ENCODE measurements around the gene TAS2R7.
"Not testable (repeated sequence)": the region's sequence is repeated elsewhere in the genome, so short reads cannot be mapped to it uniquely, and the experiment has no call there.

The TAS2R7 gene, protein sequence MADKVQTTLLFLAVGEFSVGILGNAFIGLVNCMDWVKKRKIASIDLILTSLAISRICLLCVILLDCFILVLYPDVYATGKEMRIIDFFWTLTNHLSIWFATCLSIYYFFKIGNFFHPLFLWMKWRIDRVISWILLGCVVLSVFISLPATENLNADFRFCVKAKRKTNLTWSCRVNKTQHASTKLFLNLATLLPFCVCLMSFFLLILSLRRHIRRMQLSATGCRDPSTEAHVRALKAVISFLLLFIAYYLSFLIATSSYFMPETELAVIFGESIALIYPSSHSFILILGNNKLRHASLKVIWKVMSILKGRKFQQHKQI

DNA sequence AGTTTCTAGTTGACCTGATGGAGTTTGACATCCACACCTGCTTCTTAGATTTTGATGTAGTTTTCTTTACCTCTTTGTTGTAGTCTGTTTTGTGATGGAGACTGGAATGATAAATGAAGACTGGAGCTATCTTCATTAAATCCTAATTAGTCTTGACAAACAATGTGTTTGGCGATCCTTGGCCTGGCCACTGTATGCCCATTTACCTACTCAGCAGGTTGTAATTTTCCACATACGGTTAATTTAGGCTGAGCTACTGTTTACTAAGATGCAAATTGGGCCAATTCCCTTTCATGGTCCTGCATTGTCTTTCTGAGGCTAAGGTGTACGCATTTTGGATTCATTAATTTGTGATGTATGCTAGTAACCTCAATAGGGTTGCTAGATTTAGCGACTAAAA, at the start of gene TAS2R7:
TSS of gene TAS2R7 (minus strand) at position 41 of the 400 bp plus-strand sequence. CDS start 57 bp downstream, outside the sequence.
- no peak for DNase-seq (ENCODE audit: low read depth)

DNA sequence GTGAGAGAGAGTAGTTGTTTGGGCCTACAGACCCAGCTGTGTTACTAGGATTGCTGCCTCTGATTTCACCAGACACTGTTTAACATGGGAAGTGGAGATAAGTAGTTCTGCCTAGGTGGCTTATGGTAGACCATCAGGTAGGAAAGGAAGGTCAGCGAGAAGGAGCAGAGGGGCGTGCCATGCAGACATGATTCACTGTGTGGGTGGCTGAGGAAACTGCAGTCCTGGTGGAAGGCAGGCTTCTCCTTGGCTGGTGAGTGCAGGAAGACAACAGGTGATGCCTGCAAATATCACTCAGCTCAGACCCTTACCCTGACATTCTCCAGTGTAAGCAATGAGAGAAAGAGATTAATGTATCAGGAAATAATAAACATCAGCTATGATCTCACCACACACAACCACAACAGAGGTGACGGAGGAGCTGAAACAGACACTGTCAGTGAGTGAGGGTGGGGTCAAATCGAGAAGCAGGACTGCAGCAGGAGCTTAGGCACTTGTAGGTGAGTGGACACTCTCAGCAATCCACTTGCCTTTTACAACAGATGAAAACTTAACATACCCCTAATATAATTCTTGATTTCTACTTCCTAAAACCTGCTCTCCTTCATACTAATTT, 48.9 kb upstream of the TAS2R7 start:
- no peak for DNase-seq (ENCODE audit: low read depth)

DNA sequence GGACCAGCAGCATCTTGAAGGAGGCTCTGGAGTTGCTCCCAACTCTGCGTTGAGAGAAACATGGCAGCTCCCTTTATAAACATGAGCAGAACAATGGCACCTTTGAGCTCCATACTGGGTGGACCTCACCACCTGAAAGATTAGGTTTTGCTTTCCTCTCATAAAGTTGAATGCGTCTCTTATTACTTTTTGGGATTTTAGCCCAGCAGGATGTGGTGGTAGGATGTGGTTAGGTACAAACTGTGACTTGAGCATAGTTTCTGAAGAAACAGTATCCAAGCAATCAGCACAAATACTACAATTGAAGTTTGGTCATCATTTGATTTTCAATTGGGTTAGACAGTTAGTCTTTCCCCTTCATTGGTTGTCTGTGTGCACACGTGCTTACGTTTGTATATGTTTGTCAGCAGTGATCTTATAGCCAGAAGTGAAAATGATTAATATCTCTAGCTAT, 47.0 kb upstream of the TAS2R7 start, which contains the start of gene PRR4:
TSS of gene PRR4 (minus strand) at position 51 of the 454 bp plus-strand sequence. CDS start at position 13, 38 bp downstream.
- DNase-seq (ENCODE audit: low read depth): no peak

DNA sequence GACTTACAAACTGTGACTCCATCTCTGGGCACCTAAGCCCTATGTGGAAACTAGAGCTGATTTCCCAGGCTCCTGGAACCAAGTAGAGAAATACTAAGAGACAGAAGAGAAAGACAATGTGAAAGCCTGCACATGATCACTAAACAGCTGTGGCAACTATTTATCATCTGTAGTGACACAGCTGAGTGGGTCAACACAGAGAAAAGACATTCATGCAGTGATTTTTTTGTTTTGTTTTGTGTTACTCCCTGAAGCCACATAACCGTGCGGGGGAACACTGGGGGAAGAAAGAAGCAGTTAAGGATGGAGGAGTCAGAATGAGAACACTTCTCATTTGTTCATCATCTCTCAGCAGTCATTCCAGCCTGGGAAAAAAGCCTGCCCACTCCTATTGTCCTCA, 45.3 kb upstream of the TAS2R7 start:
- DNase-seq (ENCODE audit: low read depth): no peak

DNA sequence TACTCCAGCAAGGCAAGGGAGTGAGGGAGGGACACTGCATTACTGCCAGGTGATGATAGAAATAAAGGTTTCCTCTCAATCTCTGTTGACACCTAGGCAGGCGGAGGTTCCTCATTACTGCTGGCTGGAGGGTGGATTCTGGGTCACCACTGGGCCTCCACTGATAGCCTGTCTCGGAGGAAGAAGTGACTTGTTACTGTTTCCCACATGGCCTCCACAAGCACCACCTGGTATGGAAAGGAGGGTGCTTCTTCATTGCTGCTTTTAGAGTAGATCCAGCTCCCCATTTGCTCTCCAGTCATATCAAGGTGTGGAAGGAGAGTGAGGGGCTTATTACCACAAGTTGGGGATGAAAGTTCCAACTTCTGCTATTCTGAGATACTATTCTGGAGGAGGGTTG, 40.4 kb upstream of the TAS2R7 start:
- DNase-seq (ENCODE audit: low read depth): no peak

DNA sequence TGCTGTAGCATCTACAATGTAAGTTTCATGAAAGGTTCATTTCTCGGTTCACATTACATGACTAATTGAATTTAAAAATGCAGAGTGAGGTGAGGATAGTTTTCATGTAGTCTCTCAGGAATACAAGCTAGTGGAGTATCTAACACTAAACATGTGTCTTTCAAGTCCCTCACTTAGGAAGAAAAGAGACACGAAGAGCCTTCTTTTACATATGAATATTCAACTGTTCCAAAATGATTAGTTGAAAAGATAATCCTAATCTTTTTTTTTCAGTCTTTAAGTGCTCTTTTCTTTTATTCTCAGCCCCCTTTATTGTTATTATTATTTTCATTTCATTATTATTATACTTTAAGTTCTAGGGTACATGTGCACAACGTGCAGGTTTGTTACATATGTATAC, 36.0 kb upstream of the TAS2R7 start:
- no peak for DNase-seq (ENCODE audit: low read depth)

DNA sequence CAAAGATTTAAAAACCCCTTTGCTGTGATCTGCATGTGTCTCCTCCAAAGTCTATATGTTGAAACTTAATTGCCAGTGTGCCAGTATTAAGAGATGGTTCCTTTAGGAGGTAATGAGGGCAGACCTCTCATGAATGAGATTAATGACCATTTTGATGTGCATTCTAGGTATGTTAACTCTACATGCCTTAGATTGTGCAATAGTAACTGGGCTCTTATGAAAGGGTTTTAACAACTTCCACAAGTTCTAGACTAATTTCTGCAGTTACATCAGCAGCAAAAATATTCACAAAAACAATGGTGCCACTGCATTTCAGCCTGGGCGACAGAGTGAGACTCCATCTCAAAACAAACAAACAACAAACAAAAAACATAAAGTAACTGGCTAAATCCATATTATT, 27.6 kb upstream of the TAS2R7 start:
- no peak for DNase-seq (ENCODE audit: low read depth)

DNA sequence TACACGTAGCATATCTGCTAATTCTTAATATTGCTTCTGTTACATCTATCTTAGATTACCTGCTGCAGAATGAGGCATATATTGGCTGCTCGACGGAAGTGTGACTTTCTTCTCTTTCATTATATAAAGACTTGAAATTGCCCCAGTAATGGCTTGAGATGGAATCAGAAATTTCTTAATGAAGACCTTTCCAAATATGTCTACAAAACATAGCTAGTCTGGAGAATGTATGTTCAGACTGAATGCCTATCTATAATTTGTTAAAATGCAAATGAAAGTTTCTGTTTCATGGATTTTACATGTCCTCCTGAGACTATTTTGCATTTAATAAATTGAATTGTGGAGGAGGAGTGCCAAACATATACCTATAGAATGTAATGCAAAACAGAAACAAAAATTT, 23.8 kb upstream of the TAS2R7 start, which contains the start of gene TAS2R10:
TSS of gene TAS2R10 (minus strand) at position 101 of the 400 bp plus-strand sequence. CDS start at position 12, 89 bp downstream.
- no peak for DNase-seq (ENCODE audit: low read depth)

DNA sequence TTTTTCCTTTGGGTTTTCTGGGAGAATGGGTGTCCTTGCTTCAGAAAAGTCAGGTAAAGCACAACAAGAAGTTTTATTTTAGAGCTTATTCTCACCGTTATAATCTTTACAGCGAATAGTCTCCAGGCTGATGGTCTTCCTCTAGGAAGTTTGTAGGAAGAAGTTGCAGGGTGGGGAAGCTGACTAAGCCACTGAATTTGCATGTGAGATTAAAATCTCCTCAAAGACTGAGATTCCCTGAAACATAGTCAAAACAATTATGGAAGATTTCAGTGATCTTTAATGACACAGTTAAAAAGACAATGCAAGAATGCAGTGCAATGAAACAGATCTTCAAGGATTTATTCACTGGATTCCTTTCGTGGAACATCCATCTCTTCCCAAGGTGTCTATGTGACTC, 22.5 kb upstream of the TAS2R7 start:
- DNase-seq (ENCODE audit: low read depth): no peak

DNA sequence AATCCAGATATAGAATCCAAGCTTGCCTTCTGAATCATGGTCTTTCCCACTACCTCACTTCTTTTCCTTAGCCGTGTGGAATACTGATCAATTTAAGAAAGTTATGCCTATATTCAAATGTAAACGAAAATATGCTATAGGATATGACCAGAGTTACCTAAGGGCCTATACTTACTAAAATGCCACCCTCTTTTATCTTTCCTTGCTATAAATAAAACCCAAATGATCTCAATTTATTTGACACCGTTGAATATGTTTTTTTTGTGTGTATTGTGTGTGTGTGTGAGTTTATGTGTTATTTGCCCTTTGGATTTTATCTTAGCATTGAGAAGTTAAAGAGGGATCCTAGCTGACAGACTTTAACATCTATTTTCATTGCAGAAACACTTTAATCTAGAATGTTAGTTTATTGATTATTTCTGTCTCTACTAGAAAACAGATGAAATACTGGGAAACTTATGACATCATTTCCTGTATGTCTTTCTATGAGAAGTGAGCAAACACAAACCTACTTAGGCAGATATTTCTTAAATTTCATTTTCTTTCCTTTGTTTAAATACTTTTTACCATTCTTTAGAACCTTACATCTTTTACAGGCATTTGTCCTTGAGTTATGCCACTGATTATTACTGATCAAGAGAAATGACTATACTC, 9.6 kb upstream of the TAS2R7 start:
- DNase-seq (ENCODE audit: low read depth): no peak

DNA sequence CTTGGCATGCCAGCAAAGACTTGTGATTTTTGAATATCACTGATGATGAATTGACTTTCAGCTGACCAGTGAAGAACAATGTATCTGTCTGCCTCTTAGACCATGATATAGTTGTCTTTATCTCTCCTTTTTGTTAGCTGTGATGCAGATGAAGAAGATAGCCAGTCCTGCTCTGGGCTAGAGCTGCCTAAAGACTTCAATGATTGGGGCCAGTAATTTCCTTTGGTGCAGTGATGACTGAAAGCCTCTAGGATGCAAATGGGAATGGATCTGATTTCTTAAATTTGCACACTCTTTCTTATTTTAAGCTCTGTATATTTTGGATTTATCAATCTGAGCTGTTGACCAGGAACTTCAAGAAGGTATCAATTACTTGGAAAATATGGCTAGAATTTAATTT, 7.6 kb upstream of the TAS2R7 start, which contains the start of gene TAS2R9:
TSS of gene TAS2R9 (minus strand) at position 101 of the 400 bp plus-strand sequence. CDS start at position 8, 93 bp downstream.
- DNase-seq (ENCODE audit: low read depth): no peak

DNA sequence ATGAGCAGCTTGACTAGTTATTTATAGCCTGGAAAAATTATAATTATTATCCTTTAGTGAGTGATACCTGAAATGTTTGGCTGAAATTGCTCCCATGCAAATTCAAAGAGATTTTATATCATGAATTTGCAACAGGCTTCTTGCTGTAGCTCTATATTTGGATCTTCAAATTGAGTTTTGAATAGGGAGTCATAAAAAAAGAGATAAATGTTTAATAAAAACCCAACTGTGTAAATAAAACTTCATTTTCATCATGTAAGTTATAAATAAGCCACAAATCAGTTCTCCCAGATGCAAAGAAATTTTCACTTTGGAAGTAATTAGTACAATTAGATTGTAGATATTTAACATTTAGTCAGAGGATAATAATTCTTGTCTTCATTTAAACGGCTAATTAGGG, 4.8 kb upstream of the TAS2R7 start, which contains the start of gene TAS2R8:
TSS of gene TAS2R8 (minus strand) at position 101 of the 400 bp plus-strand sequence. CDS start 306 bp downstream, outside the sequence.
- DNase-seq (ENCODE audit: low read depth): no peak

DNA sequence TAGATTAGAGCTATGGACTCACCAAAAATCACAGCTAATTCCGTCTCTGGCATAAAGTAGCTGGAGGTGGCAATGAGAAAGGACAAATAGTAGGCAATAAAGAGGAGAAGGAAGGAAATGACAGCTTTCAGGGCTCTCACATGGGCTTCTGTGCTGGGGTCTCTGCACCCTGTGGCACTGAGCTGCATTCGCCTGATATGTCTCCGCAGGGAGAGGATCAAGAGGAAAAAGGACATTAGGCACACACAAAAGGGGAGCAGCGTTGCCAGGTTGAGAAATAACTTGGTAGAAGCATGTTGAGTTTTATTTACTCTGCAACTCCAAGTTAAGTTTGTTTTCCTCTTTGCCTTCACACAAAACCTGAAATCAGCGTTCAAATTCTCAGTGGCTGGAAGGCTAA, 686 bp downstream of the TAS2R7 start:
- DNase-seq (ENCODE audit: low read depth): no peak

DNA sequence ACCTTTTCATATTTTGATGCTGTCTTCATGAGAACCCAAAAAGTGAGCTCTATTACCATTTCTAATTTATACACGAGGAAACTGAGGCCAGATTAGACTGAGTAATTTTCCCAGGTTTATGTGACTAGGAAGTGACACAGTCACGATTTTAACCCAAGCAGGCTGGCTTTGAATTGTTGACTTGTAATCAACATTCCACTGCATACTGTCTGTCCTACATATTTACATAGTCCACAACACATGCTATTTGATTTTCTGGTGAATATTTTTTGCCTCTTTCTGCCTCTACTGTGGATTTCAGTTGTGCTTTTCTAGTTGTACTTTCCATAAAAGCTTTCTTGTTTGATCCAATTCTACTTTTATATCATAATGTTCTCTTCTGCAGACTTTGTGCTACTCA, 8.2 kb downstream of the TAS2R7 start:
- DNase-seq (ENCODE audit: low read depth): no peak

DNA sequence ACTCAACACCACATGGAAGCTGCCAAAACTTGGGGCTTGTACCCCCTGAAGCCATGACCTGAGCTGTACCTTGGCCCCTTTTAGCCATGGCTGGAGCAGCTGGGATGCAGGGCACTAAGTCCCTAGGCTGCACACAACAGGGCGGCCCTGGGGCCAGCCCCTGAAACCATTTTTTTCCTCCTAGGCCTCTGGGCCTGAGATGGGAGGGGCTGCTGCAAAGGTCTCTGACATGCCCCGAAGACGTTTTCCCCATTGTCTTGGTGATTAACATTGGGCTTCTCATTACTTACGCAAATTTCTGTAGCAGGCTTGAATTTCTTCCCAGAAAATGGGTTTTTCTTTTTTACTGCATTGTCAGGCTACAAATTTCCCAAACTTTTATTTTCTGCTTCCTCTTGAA, 10.7 kb downstream of the TAS2R7 start:
- not testable (repeated sequence) for DNase-seq (ENCODE audit: low read depth)

DNA sequence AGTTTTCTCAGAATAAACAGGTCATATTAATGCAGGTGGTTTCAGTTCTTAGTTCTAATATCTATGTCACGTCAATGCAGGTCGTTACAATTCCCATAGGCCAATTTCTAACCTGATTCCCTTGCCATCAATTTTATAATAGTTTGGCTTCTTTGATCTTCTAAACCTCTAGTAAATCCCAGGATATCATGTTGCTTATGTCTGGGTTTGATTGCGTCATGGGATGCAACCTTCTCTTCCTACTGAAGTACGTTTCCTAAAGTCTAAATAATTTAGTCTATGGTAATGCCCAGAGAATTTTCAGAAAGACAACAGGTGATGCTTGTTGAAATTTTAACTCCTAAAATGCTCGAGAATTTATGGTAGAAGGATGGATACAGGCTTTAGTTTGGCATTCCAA, 19.2 kb downstream of the TAS2R7 start:
- DNase-seq (ENCODE audit: low read depth): no peak

DNA sequence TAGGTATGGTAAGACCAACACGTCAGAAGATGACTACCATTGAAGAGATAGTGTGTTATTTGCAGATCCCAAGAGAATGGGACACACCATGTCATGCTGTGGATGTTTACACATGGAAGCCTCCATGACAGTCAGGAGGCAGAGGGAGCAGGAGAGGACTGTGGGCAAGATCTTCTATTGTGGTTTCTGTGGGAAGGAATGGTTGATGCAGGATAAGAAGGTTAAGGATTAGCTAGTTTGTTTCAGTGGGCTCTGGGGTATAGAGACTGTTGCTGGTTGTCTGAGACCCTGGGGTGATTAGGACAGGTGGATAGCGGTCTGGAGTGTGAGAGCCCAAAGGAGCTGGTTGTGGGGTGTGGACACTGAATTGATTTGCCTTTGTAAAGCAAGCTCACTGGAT, 23.3 kb downstream of the TAS2R7 start:
- no peak for DNase-seq (ENCODE audit: low read depth)

DNA sequence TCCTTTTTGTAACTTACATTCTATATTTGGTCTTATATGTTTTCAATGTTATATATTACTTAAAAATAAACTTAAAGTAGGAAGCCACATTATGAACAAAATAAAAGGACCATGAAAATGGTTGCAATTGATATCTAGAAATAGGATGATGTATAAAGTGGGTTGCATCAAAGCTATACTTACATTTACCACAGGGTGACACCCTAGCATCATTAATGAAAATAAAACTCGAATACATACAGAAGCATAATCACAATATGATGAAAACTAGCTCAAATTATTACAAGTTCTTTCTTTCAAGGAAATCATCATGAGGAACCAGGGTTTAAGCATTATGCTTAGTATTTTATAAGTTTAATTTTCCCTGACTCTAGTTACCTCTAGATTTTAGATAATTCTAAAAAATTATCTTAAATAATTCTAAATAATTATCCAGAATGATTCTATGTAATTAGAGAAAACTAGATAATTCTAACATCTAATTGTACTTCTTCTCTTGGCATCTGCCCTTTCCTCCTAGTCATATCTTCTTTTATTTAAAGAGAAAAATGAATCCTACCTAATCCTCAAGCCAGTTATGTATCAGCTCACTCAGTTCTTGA, 31.2 kb downstream of the TAS2R7 start:
- no peak for DNase-seq (ENCODE audit: low read depth)

DNA sequence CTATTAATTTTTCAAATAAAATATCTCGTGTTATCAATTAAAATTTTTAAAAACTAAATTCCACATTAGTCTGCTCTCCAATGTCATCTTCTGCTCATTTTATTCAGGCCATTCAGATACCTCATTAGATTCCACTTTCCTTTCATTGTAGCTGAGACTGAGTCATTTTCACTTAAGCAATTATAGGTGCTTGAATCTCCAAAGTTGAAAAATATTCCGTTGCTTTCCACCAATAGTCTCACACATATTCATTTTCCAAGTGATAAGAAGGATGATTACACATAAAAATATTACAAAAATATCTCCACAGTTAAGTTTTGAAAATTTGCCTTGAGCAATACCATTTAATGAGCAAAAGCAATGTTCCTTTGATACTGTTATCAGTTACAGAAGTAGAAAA, 42.8 kb downstream of the TAS2R7 start:
- no peak for DNase-seq (ENCODE audit: low read depth)

DNA sequence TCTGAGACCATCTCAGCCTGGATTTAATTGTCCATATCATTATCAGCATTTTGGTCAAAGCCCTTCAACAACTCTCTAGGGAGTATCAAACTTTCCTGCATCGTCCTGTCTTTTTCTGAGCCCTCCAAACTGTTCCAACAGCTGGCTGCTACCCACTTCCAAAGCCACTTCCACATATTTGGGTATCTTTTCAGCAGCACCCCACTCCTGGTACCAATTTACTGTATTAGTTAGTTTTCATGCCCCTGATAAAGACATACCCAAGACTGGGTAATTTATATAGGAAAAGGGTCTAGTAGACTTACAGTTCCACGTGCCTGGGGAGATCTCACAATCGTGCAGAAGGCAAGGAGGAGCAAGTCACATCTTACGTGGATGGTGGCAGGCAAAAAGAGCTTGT, 46.2 kb downstream of the TAS2R7 start:
- no peak for DNase-seq (ENCODE audit: low read depth)

DNA sequence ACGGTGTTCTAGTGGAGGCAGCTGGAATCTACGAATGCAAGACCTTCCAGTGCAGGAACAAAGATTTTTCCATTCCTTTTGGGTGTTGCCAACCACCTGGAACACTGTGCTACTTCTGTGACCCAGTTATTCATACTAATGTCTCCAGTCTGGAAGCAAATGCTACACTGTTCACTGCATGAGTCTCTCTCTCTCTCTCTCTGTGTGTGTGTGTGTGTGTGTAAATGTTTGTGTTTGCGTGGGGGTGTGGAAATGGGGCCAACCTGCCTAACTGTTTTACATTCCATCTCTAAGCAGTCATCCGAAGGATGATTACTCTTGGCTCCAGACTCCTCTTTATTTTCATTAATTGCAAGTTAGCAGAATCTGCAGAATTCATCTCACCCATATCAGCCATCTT, 49.4 kb downstream of the TAS2R7 start:
- no peak for DNase-seq (ENCODE audit: low read depth)
